ENCODE data around the gene ACTR5. TPM values are rescaled to one million over a fixed set of nuclear protein-coding genes. Genes with fewer than 3 reads are reported as not detected.

The ACTR5 gene
- total and polyA plus RNA-seq, 2 of the 13 experiments (the other 11 are each of a cell fraction or from before 2014, with no cell fraction given), result 19.5 to 20.5 TPM

GRCh38 chr20:38730989-38731737 is 17.1 kb upstream of the ACTR5 start (continued):
- TF ChIP-seq ZNF143 (CRISPR knock-in tag; IDR thresholded peaks at IDR 0.05) (peak; percentile 48; the same call in 1 of the 2 replicates), PPARG (CRISPR knock-in tag; conservative IDR thresholded peaks at IDR 0.05) (no peak), KDM3A (CRISPR knock-in tag; IDR thresholded peaks at IDR 0.05; ENCODE audit: low read depth) (no peak), SMARCC2 (IDR thresholded peaks at IDR 0.05) (no peak), LBX2 (CRISPR knock-in tag; IDR thresholded peaks at IDR 0.05; ENCODE audit: borderline replicate concordance) (peak; percentile 55; the same call in 1 of the 2 replicates), MYC (CRISPR knock-in tag; IDR thresholded peaks at IDR 0.05; ENCODE audit: borderline replicate concordance) (peak; percentile 93), TCF12 (IDR thresholded peaks at IDR 0.05) (no peak), TCF12 (CRISPR knock-in tag; IDR thresholded peaks at IDR 0.05) (no peak), TGIF2 (CRISPR knock-in tag; IDR thresholded peaks at IDR 0.05) (no peak), BRD4 (CRISPR knock-in tag; IDR thresholded peaks at IDR 0.05) (no peak), ZBTB14 (CRISPR knock-in tag; IDR thresholded peaks at IDR 0.05) (no peak), ZFP37 (CRISPR knock-in tag; IDR thresholded peaks at IDR 0.05; ENCODE audit: borderline replicate concordance) (no peak), ZNF335 (CRISPR knock-in tag; IDR thresholded peaks at IDR 0.05) (no peak), MATR3 (CRISPR knock-in tag; IDR thresholded peaks at IDR 0.05) (no peak), TP53 (CRISPR knock-in tag; conservative IDR thresholded peaks at IDR 0.05) (0 out of 2 replicates have a peak, but pooled peaks have one; percentile 27), MAFF (IDR thresholded peaks at IDR 0.05; ENCODE audit: low read depth, low read length) (no peak), U2AF1 (optimal IDR thresholded peaks at IDR 0.05; ENCODE audit: low read depth, low read length) (peak; percentile 72), AGO1 (IDR thresholded peaks at IDR 0.05; ENCODE audit: low read depth, low read length, poor library complexity, severe bottlenecking) (no peak), IRF1 (CRISPR knock-in tag; IDR thresholded peaks at IDR 0.05; ENCODE audit: low read depth) (no peak), MLLT10 (CRISPR knock-in tag; IDR thresholded peaks at IDR 0.05) (no peak), BRCA1 (CRISPR knock-in tag; IDR thresholded peaks at IDR 0.05) (no peak), NFKBIZ (CRISPR knock-in tag; IDR thresholded peaks at IDR 0.05) (0 out of 2 replicates have a peak, but pooled peaks have one; percentile 40), TRIM22 (IDR thresholded peaks at IDR 0.05) (no peak), ZNF468 (CRISPR knock-in tag; IDR thresholded peaks at IDR 0.05) (0 out of 2 replicates have a peak, but pooled peaks have one; percentile 7), ZNF576 (CRISPR knock-in tag; IDR thresholded peaks at IDR 0.05) (0 out of 2 replicates have a peak, but pooled peaks have one; percentile 47), EHMT2 (IDR thresholded peaks at IDR 0.05; ENCODE audit: borderline replicate concordance, low read depth, low read length) (no peak), FOXK1 (CRISPR knock-in tag; IDR thresholded peaks at IDR 0.05; ENCODE audit: borderline replicate concordance, low read depth) (peak; percentile 60; the same call in 1 of the 2 replicates)
